H1 (cell line): ENCODE measurements around the gene SMAD7. TPM values are rescaled to one million over a fixed set of nuclear protein-coding genes. Genes with fewer than 3 reads are reported as not detected.

Experiments
- CTCF ChIA-PET: fragments of 300-600 bp; sonication (Branson Sonifier 250); formaldehyde crosslinking; loops from one replicate; lab custom pipeline; 2021; ENCODE audit not compliant: partially characterized antibody; lab: Charles Lee
- POLR2A ChIA-PET: fragments of 300-600 bp; sonication (Branson Sonifier 250); formaldehyde crosslinking; loops from one replicate; lab custom pipeline; 2021; ENCODE audit warnings: inconsistent platforms; ENCODE audit not compliant: partially characterized antibody; lab: Charles Lee
- DNase-seq, 2 experiments: peaks; one replicate each; pipeline versions ENCODE4 v3.0.0 to v3.0.0-alpha.2; 2010 to 2022; ENCODE audit warnings: low spot score in 2 of 2, low read depth in 1 of 2, mixed read lengths in 1 of 2
- FAIRE-seq: peaks from 2 replicates; lab custom pipeline; 2011; peaks lifted over from hg19 to GRCh38; lab: Jason Lieb, UNC
- H2AFZ ChIP-seq: 2 replicates; pipeline ENCODE4 v1.8.1; 2012; ENCODE audit warnings: low read length, inconsistent platforms
- H2AK5ac ChIP-seq: 2 replicates; pipeline ENCODE4 v1.6.1; 2013; ENCODE audit warnings: low read depth, low read length
- H2BK120ac ChIP-seq: replicated peaks from 2 replicates; pipeline ENCODE3; 2013; ENCODE audit warnings: low read depth, low read length, inconsistent platforms
- H2BK12ac ChIP-seq: 2 replicates; pipeline ENCODE4 v1.6.1; 2013; ENCODE audit warnings: low read depth, low read length
- H2BK15ac ChIP-seq: 2 replicates; pipeline ENCODE4 v1.6.1; 2013; ENCODE audit warnings: low read length
- H2BK20ac ChIP-seq: 2 replicates; pipeline ENCODE4 v1.6.1; 2013; ENCODE audit warnings: low read length
- H2BK5ac ChIP-seq: 2 replicates; pipeline ENCODE4 v1.6.1; 2013; ENCODE audit warnings: low read depth, low read length
- H3K14ac ChIP-seq: 2 replicates; pipeline ENCODE4 v1.6.1; 2013; ENCODE audit warnings: inconsistent platforms; ENCODE audit not compliant: insufficient read length
- H3K18ac ChIP-seq: 2 replicates; pipeline ENCODE4 v1.6.1; 2013; ENCODE audit warnings: low read length; ENCODE audit errors: extremely low read depth
- H3K23ac ChIP-seq: 2 replicates; pipeline ENCODE4 v1.6.1; 2013; ENCODE audit warnings: inconsistent platforms; ENCODE audit not compliant: insufficient read length
- H3K23me2 ChIP-seq: 2 replicates; pipeline ENCODE4 v1.6.1; 2013; ENCODE audit warnings: low read depth, low read length
- H3K27ac ChIP-seq: 2 replicates; pipeline ENCODE4 v1.6.1; 2011; ENCODE audit warnings: low read depth, low read length, inconsistent platforms
- H3K27me3 ChIP-seq, 4 experiments: replicated peaks in 1 of 4; 1 replicate in 1 of 4; 2 replicates in 3 of 4; pipeline versions ENCODE4 v1.6.1 to v1.8.1; 2011 to 2013; ENCODE audit warnings: low read length in 3 of 4, mild to moderate bottlenecking in 3 of 4, inconsistent platforms in 2 of 4, mixed read lengths in 2 of 4, moderate library complexity in 1 of 4; ENCODE audit not compliant: control insufficient read depth in 3 of 4, insufficient read depth in 3 of 4; ENCODE audit errors: extremely low read depth in 1 of 4
- H3K36me3 ChIP-seq, 4 experiments: 2 replicates each; pipeline versions ENCODE4 v1.6.1 to v1.8.1; 2011 to 2013; ENCODE audit warnings: mild to moderate bottlenecking in 4 of 4, low read length in 3 of 4, moderate library complexity in 2 of 4, control low read depth in 1 of 4, inconsistent platforms in 1 of 4; ENCODE audit not compliant: insufficient read depth in 4 of 4, control insufficient read depth in 2 of 4
- H3K4ac ChIP-seq: replicated peaks from 2 replicates; pipeline ENCODE3; 2013; ENCODE audit warnings: low read length, low read depth, mixed read lengths, inconsistent platforms; ENCODE audit not compliant: insufficient read length
- H3K4me1 ChIP-seq, 4 experiments: replicated peaks in 1 of 4; 1 replicate in 1 of 4; 2 replicates in 3 of 4; pipeline versions ENCODE4 v1.6.1 to v1.8.1; 2011 to 2013; ENCODE audit warnings: low read length in 3 of 4, inconsistent platforms in 2 of 4, mixed read lengths in 1 of 4; ENCODE audit not compliant: insufficient read depth in 4 of 4, control insufficient read depth in 3 of 4
- H3K4me2 ChIP-seq, 2 experiments: 2 replicates each; pipeline versions ENCODE4 v1.6.1 to v1.8.1; 2011 to 2013; ENCODE audit warnings: low read depth in 2 of 2, low read length in 2 of 2, control low read depth in 1 of 2, inconsistent platforms in 1 of 2, mild to moderate bottlenecking in 1 of 2; ENCODE audit not compliant: insufficient read depth in 1 of 2
- H3K4me3 ChIP-seq, 4 experiments: fragments of 200-600, 300-600 bp in 1 of 4; sonication (generic), shearing (Covaris generic), sonication (Bioruptor Twin) in 1 of 4; 2 replicates each; pipeline versions ENCODE4 v1.5.1 to v1.8.1; 2011 to 2016; ENCODE audit warnings: low read length in 4 of 4, low read depth in 3 of 4, control low read depth in 2 of 4, inconsistent platforms in 2 of 4, mild to moderate bottlenecking in 2 of 4, mixed read lengths in 1 of 4, moderate library complexity in 1 of 4; ENCODE audit not compliant: insufficient read depth in 2 of 4; ENCODE audit errors: extremely low read depth in 1 of 4
- H3K56ac ChIP-seq: replicated peaks from 2 replicates; pipeline ENCODE3; 2013; ENCODE audit warnings: low read depth, mild to moderate bottlenecking, mixed read lengths, low read length, inconsistent platforms; ENCODE audit not compliant: insufficient read length
- H3K79me1 ChIP-seq: 2 replicates; pipeline ENCODE4 v1.6.1; 2013; ENCODE audit warnings: low read depth, low read length, control low read depth
- H3K79me2 ChIP-seq, 2 experiments: 2 replicates each; pipeline versions ENCODE4 v1.6.1 to v1.8.1; 2012 to 2013; ENCODE audit warnings: low read length in 2 of 2, mild to moderate bottlenecking in 2 of 2, inconsistent platforms in 1 of 2; ENCODE audit not compliant: insufficient read depth in 2 of 2, control insufficient read depth in 1 of 2
- H3K9ac ChIP-seq, 4 experiments: replicated peaks in 1 of 4; 1 replicate in 1 of 4; 2 replicates in 3 of 4; pipeline versions ENCODE4 v1.6.1 to v1.8.1; 2011 to 2013; ENCODE audit warnings: low read depth in 3 of 4, low read length in 3 of 4, control low read depth in 2 of 4, mild to moderate bottlenecking in 2 of 4, moderate library complexity in 2 of 4, inconsistent platforms in 1 of 4; ENCODE audit errors: extremely low read depth in 1 of 4
- H3K9me3 ChIP-seq, 2 experiments: 2 replicates each; pipeline versions ENCODE4 v1.6.1 to v1.8.1; 2012 to 2013; ENCODE audit warnings: mild to moderate bottlenecking in 2 of 2, moderate library complexity in 2 of 2, control low read depth in 1 of 2, inconsistent platforms in 1 of 2, low read depth in 1 of 2, low read length in 1 of 2, mixed read lengths in 1 of 2; ENCODE audit not compliant: insufficient read depth in 2 of 2
- H4K20me1 ChIP-seq, 2 experiments: replicated peaks in 1 of 2; 2 replicates each; pipeline versions ENCODE3 to v1.8.1; 2011 to 2013; ENCODE audit warnings: inconsistent platforms in 2 of 2, low read length in 2 of 2, mild to moderate bottlenecking in 1 of 2; ENCODE audit not compliant: insufficient read depth in 2 of 2, control insufficient read depth in 1 of 2
- H4K5ac ChIP-seq: 2 replicates; pipeline ENCODE4 v1.6.1; 2013; ENCODE audit warnings: low read length, low read depth, mixed read lengths, inconsistent platforms; ENCODE audit not compliant: insufficient read length
- H4K8ac ChIP-seq: 2 replicates; pipeline ENCODE4 v1.8.0; 2013; ENCODE audit warnings: mild to moderate bottlenecking, moderate library complexity, low read length, inconsistent platforms; ENCODE audit not compliant: insufficient read depth; ENCODE audit errors: extremely low read depth
- H4K91ac ChIP-seq: replicated peaks from 2 replicates; pipeline ENCODE3; 2013; ENCODE audit warnings: low read length, mixed read lengths, inconsistent platforms; ENCODE audit not compliant: insufficient read length
- BCL11A ChIP-seq, 2 experiments: IDR thresholded peaks; one replicate each; pipeline ENCODE4 v1.6.1; 2011; ENCODE audit warnings: low read depth in 2 of 2, low read length in 2 of 2, mild to moderate bottlenecking in 2 of 2
- EGR1 ChIP-seq: IDR thresholded peaks from 2 replicates; pipeline ENCODE4 v1.6.1; 2011; ENCODE audit warnings: low read depth, low read length, borderline replicate concordance
- GABPA ChIP-seq: IDR thresholded peaks from 2 replicates; pipeline ENCODE4 v1.6.1; 2011; ENCODE audit warnings: mild to moderate bottlenecking, low read length, moderate library complexity, borderline replicate concordance; ENCODE audit not compliant: insufficient read depth
- SIRT6 ChIP-seq: IDR thresholded peaks from one replicate; pipeline ENCODE4 v1.7.1; 2012; ENCODE audit warnings: low read length, inconsistent platforms
- TAF7 ChIP-seq: optimal IDR thresholded peaks from 2 replicates; pipeline ENCODE3; 2011; ENCODE audit warnings: low read depth, mild to moderate bottlenecking, inconsistent platforms, low read length, moderate library complexity, borderline replicate concordance
- TEAD4 ChIP-seq: IDR thresholded peaks from 2 replicates; pipeline ENCODE4 v1.6.1; 2012; ENCODE audit warnings: low read depth, low read length, inconsistent platforms, mixed read lengths
- WGBS, 2 experiments: shearing (Covaris generic) in 1 of 2; methylation state at CpG; one replicate each; pipeline versions ENCODE4 v1.1.6 to v1.1.7; 2013 to 2015; ENCODE audit warnings: low lambda C conversion rate in 2 of 2, mixed read lengths in 2 of 2, inconsistent platforms in 1 of 2, low coverage in 1 of 2, missing lambda C conversion rate in 1 of 2; ENCODE audit not compliant: insufficient replicate concordance in 2 of 2, insufficient coverage in 1 of 2, insufficient read length in 1 of 2; ENCODE audit errors: extremely low coverage in 1 of 2, missing lambda C conversion rate in 1 of 2; 5-methylcytosine and 5-hydroxymethylcytosine counted together
- polyA plus RNA-seq, 7 experiments: library from polyadenylated mRNA; depleted of rRNA in 3 of 7; stranded (reverse) in 5 of 7; unstranded in 2 of 7; fragments of >200 nt in 5 of 7; fragments of 200-250 nt in 2 of 7; gene quantifications; 1 replicate in 5 of 7; 2 replicates in 1 of 7; 4 replicates in 1 of 7; pipeline versions ENCODE4 v1.2.1 to v1.2.3, GENCODE V29; 2011 to 2013; ENCODE audit warnings: missing spikeins in 2 of 7, mixed read lengths in 2 of 7
- total RNA-seq: library from RNA; stranded (reverse); fragmentation: NEBNext Ultra II Directional; extraction: Animal tissue kit (Norgen Biotek cat#: 25700); gene quantifications from 2 replicates; pipeline ENCODE4 v1.2.1, GENCODE V29; 2021
- TF ChIP-seq, protein P1 (sequence below): IDR thresholded peaks from 2 replicates; pipeline ENCODE4 v1.6.1; 2012; ENCODE audit warnings: inconsistent platforms
- TF ChIP-seq, protein P2 (sequence below): IDR thresholded peaks from 2 replicates; pipeline ENCODE4 v1.6.1; 2011; ENCODE audit warnings: low read length, improper control_type of control experiment

SMAD7 gene
- total and polyA plus RNA-seq, 2 of the 8 experiments (the other 6 are each of a cell fraction or from before 2014, with no cell fraction given) = 6.5 to 15.5 TPM

DNA sequence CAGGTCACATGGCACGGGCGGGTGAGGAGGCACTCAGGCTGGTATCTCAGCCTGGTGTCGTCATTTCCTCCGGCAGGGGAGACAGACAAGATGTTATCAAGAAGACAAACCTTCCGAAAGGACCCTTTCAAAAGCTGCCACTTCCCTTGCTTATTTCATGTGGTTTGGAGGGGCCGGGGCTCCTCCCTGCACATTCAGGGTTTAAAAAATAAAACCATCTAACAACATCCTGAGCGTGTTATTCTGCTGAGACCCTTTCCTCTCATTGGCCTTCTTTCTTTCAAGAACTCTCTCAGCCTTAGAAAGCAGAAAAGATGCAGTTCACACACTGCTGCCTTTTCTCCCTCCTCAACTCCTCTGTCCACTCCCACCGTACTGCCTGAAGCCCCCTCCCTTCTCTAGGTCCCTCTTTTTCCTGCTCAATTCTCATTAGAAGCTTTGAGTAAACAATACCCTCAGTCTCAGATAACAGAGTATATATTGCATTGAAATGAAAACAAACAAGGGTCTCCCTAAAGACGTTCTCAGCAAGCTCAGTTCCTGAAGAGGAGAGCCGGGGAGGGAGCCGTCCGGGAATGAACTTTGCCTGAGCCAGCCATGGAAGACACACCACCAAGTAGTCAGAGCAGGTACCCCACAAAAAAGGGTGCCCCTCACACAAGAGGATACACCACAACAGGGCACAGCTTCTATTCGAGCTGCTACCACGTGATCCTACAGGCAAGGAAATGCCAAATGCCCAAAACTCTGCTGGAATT, 9.7 kb downstream of the SMAD7 start:
- ChIA-PET POLR2A (interaction anchor here (1.2 to 3.1 kb wide), 8 partner anchors 9 to 50 kb away, joined by 3 to 18 read pairs (median 4); no protein-coding TSS in a partner anchor), CTCF (interaction anchor here (0.7 to 1.8 kb wide), 5 partner anchors 10 to 169 kb away, joined by 3 to 7 read pairs (median 3); no protein-coding TSS in a partner anchor)
- Histone ChIP-seq H3K18ac (no peak overlapping the region), H3K23me2 (no peaks in the 10 kb centered on the region), H4K91ac (no peak overlapping the region), H3K4me1 (peaks cover 12 to 47% (median 28%) of the 10 kb centered on the region in 4 experiments), H3K27ac (no peak overlapping the region), H3K9me3 (no peaks in the 10 kb centered on the region), H3K27me3 (no peaks in the 10 kb centered on the region; a peak in 2 of 7 replicates), H2BK120ac (no peak overlapping the region), H3K9ac (no peak overlapping the region), H2BK5ac (0 out of 2 replicates have a peak overlapping the region, but pooled peaks have one; percentile 35), H2AFZ (no peak overlapping the region), H4K5ac (no peak overlapping the region), H2BK15ac (peak overlapping the region; percentile 63; the same call in 1 of the 2 replicates), H3K79me2 (peaks cover 39 to 85% of the 10 kb centered on the region in 2 experiments), H3K4me3 (no peak overlapping the region), H2AK5ac (no peak overlapping the region), H4K20me1 (peaks cover 3 to 31% of the 10 kb centered on the region in 2 experiments), H3K14ac (no peak overlapping the region), H2BK20ac (peak overlapping the region; percentile 15; the same call in 1 of the 2 replicates), H3K56ac (no peak overlapping the region), H3K4me2 (no peak overlapping the region; a peak in 1 of 4 replicates), H3K79me1 (peaks cover 2% of the 10 kb centered on the region; the same call in 1 of the 2 replicates), H2BK12ac (peak overlapping the region; percentile 60; the same call in 1 of the 2 replicates), H3K23ac (no peak overlapping the region), H3K4ac (no peak overlapping the region), H4K8ac (no peak overlapping the region), H3K36me3 (no peaks in the 10 kb centered on the region; a peak in 1 of 8 replicates)
- no peak for DNase-seq
- no peak for FAIRE-seq
- 84% methylated on average over 14 of the region's 14 CpGs; no CpG with 5 or more reads in 1 of the 2 experiments for WGBS, 2 experiments
- TF ChIP-seq TAF7 (no peak), SIRT6 (no peak), GABPA (no peak), TEAD4 (no peak), EGR1 (no peak), BCL11A (IDR thresholded peaks at IDR 0.05; ENCODE audit: low read depth in 2 of 2, low read length in 2 of 2) (no peak)
- TF ChIP-seq, protein P1, sequence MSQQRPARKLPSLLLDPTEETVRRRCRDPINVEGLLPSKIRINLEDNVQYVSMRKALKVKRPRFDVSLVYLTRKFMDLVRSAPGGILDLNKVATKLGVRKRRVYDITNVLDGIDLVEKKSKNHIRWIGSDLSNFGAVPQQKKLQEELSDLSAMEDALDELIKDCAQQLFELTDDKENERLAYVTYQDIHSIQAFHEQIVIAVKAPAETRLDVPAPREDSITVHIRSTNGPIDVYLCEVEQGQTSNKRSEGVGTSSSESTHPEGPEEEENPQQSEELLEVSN = no peak
- TF ChIP-seq, protein P2, sequence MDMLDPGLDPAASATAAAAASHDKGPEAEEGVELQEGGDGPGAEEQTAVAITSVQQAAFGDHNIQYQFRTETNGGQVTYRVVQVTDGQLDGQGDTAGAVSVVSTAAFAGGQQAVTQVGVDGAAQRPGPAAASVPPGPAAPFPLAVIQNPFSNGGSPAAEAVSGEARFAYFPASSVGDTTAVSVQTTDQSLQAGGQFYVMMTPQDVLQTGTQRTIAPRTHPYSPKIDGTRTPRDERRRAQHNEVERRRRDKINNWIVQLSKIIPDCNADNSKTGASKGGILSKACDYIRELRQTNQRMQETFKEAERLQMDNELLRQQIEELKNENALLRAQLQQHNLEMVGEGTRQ = no peak
